Neural cell (in vitro differentiated cells): ENCODE results near the gene PMEPA1. TPM values are rescaled to one million over a fixed set of nuclear protein-coding genes. Genes with fewer than 3 reads are reported as not detected.

Experiments
- H2AFZ ChIP-seq: fragments of 200-600, 300-800 bp; sonication (generic), shearing (Covaris generic); 2 replicates; pipeline ENCODE4 v1.6.0; 2014; ENCODE audit warnings: low read depth, mild to moderate bottlenecking, antibody characterized with exemption, low read length, moderate library complexity
- H3F3A ChIP-seq: fragments of 200-600 bp; shearing (Covaris generic); 2 replicates; pipeline ENCODE4 v1.6.1; 2016; ENCODE audit warnings: mild to moderate bottlenecking, moderate library complexity, mixed read lengths, antibody characterized with exemption, low read length; ENCODE audit not compliant: insufficient read depth, poor library complexity, severe bottlenecking
- H3K27ac ChIP-seq: fragments of 200-600, 300-800 bp; sonication (generic), shearing (Covaris generic); 2 replicates; pipeline ENCODE4 v1.5.1; 2014; ENCODE audit warnings: mild to moderate bottlenecking, low read length, moderate library complexity
- H3K27me3 ChIP-seq: fragments of 300-800, 200-600 bp; sonication (generic), shearing (Covaris generic); 2 replicates; pipeline ENCODE4 v1.6.0; 2014; ENCODE audit warnings: mild to moderate bottlenecking, low read depth, low read length, moderate library complexity; ENCODE audit not compliant: insufficient read depth
- H3K36me3 ChIP-seq: fragments of 300-800, 200-600 bp; sonication (generic), shearing (Covaris generic); 2 replicates; pipeline ENCODE4 v1.5.1; 2014; ENCODE audit warnings: mild to moderate bottlenecking, antibody characterized with exemption, low read length, moderate library complexity; ENCODE audit not compliant: insufficient read depth
- H3K4me2 ChIP-seq: fragments of 300-800, 200-600 bp; sonication (generic), shearing (Covaris generic); 2 replicates; pipeline ENCODE4 v1.6.0; 2014; ENCODE audit warnings: mild to moderate bottlenecking, low read length
- H3K4me3 ChIP-seq: fragments of 300-800, 200-600 bp; sonication (generic), shearing (Covaris generic); 2 replicates; pipeline ENCODE4 v1.5.1; 2014; ENCODE audit warnings: mild to moderate bottlenecking, low read length, moderate library complexity
- H3K79me2 ChIP-seq: fragments of 200-600 bp; shearing (Covaris generic); replicated peaks from 2 replicates; pipeline ENCODE4 v1.6.0; 2014; ENCODE audit warnings: mild to moderate bottlenecking, low read length, moderate library complexity; ENCODE audit not compliant: insufficient read depth
- H3K9ac ChIP-seq: fragments of 300-800, 200-600 bp; sonication (generic), shearing (Covaris generic); 2 replicates; pipeline ENCODE4 v1.6.1; 2016; ENCODE audit warnings: mild to moderate bottlenecking, low read length, mixed read lengths
- H3K9me2 ChIP-seq: fragments of 200-600 bp; shearing (Covaris generic); 2 replicates; pipeline ENCODE4 v1.6.1; 2016; ENCODE audit warnings: mild to moderate bottlenecking, low read length, mixed read lengths; ENCODE audit not compliant: insufficient read depth
- H3K9me3 ChIP-seq: fragments of 200-600, 300-800 bp; sonication (generic), shearing (Covaris generic); 2 replicates; pipeline ENCODE4 v1.6.1; 2016; ENCODE audit warnings: mild to moderate bottlenecking, mixed run types, low read length, moderate library complexity, mixed read lengths
- H4K20me1 ChIP-seq: fragments of 200-600 bp; shearing (Covaris generic); 2 replicates; pipeline ENCODE4 v1.6.1; 2016; ENCODE audit warnings: mild to moderate bottlenecking, mixed run types; ENCODE audit not compliant: insufficient read depth
- CTCF ChIP-seq: fragments of 450-650 bp; IDR thresholded peaks from 2 replicates; pipeline ENCODE4 v1.5.1; 2014; ENCODE audit warnings: antibody characterized with exemption, mild to moderate bottlenecking, moderate library complexity; ENCODE audit not compliant: poor library complexity, severe bottlenecking
- EP300 ChIP-seq: fragments of 450-650 bp; conservative IDR thresholded peaks from 2 replicates; pipeline ENCODE4 v1.6.1; 2014; ENCODE audit warnings: antibody characterized with exemption, mild to moderate bottlenecking, moderate library complexity; ENCODE audit not compliant: poor library complexity, severe bottlenecking
- EZH2 ChIP-seq: fragments of 200-600, 300-800 bp; shearing (Covaris generic), sonication (generic); IDR thresholded peaks from 2 replicates; pipeline ENCODE4 v1.6.1; 2014; ENCODE audit warnings: antibody characterized with exemption, low read length, borderline replicate concordance, mild to moderate bottlenecking; ENCODE audit not compliant: insufficient read depth, poor library complexity, severe bottlenecking
- MXI1 ChIP-seq: fragments of 450-650 bp; conservative IDR thresholded peaks from 2 replicates; pipeline ENCODE4 v1.6.1; 2014; ENCODE audit warnings: antibody characterized with exemption, mild to moderate bottlenecking; ENCODE audit not compliant: poor library complexity, severe bottlenecking
- POLR2AphosphoS5 ChIP-seq: IDR thresholded peaks from 2 replicates; pipeline ENCODE4 v1.6.1; 2012
- RAD21 ChIP-seq: fragments of 450-650 bp; conservative IDR thresholded peaks from 2 replicates; pipeline ENCODE4 v1.6.1; 2014; ENCODE audit warnings: antibody characterized with exemption, mild to moderate bottlenecking, moderate library complexity
- REST ChIP-seq: IDR thresholded peaks from 2 replicates; pipeline ENCODE4 v1.6.1; 2012; ENCODE audit warnings: borderline replicate concordance
- SMC3 ChIP-seq: fragments of 450-650 bp; conservative IDR thresholded peaks from 2 replicates; pipeline ENCODE4 v1.6.1; 2014; ENCODE audit warnings: antibody characterized with exemption, mild to moderate bottlenecking, moderate library complexity; ENCODE audit not compliant: poor library complexity
- TAF1 ChIP-seq: IDR thresholded peaks from 2 replicates; pipeline ENCODE4 v1.6.1; 2012; ENCODE audit warnings: low read depth
- polyA plus RNA-seq: library from polyadenylated mRNA; depleted of rRNA; stranded (reverse); fragments of >200 nt; gene quantifications from 2 replicates; pipeline ENCODE4 v1.2.3, GENCODE V29; 2014

Gene PMEPA1
- polyA plus RNA-seq, 1 donor from 2014 or later: 5.0 TPM

GRCh38 chr20:57654998-57655808 is 54.6 kb downstream of the PMEPA1 start:
- Histone ChIP-seq H2AFZ (no peak overlapping the region), H4K20me1 (no peaks in the 10 kb centered on the region), H3K27me3 (no peaks in the 10 kb centered on the region), H3K27ac (no peak overlapping the region), H3K4me3 (no peak overlapping the region), H3K36me3 (no peaks in the 10 kb centered on the region), H3K4me2 (no peak overlapping the region), H3K9me2 (no peaks in the 10 kb centered on the region), H3K9ac (no peak overlapping the region), H3F3A (no peaks in the 10 kb centered on the region), H3K79me2 (no peaks in the 10 kb centered on the region), H3K9me3 (no peaks in the 10 kb centered on the region)
- TF ChIP-seq POLR2AphosphoS5: no peak
- no peak for TF ChIP-seq CTCF
- TF ChIP-seq EP300: no peak
- no peak for TF ChIP-seq RAD21
- no peak for TF ChIP-seq MXI1
- no peak for TF ChIP-seq TAF1
- no peak for TF ChIP-seq SMC3
- TF ChIP-seq EZH2: no peak
- no peak for TF ChIP-seq REST

GRCh38 chr20:57654363-57654997 is 55.3 kb downstream of the PMEPA1 start:
- Histone ChIP-seq H3K27ac (no peak overlapping the region), H3K79me2 (no peaks in the 10 kb centered on the region), H3K4me3 (no peak overlapping the region), H3K36me3 (no peaks in the 10 kb centered on the region), H3K9me3 (no peaks in the 10 kb centered on the region), H3K27me3 (no peaks in the 10 kb centered on the region), H3K9me2 (no peaks in the 10 kb centered on the region), H2AFZ (no peak overlapping the region), H3K9ac (no peak overlapping the region), H3K4me2 (no peak overlapping the region), H4K20me1 (no peaks in the 10 kb centered on the region), H3F3A (no peaks in the 10 kb centered on the region)
- peak; percentile 92 for TF ChIP-seq SMC3
- peak; percentile 90 for TF ChIP-seq CTCF
- TF ChIP-seq EZH2: no peak
- TF ChIP-seq TAF1: no peak
- no peak for TF ChIP-seq MXI1
- peak; percentile 87 for TF ChIP-seq RAD21
- TF ChIP-seq EP300: no peak
- no peak for TF ChIP-seq REST
- TF ChIP-seq POLR2AphosphoS5: no peak
